ENCODE data around the gene GFI1B.

Gene GFI1B

DNA sequence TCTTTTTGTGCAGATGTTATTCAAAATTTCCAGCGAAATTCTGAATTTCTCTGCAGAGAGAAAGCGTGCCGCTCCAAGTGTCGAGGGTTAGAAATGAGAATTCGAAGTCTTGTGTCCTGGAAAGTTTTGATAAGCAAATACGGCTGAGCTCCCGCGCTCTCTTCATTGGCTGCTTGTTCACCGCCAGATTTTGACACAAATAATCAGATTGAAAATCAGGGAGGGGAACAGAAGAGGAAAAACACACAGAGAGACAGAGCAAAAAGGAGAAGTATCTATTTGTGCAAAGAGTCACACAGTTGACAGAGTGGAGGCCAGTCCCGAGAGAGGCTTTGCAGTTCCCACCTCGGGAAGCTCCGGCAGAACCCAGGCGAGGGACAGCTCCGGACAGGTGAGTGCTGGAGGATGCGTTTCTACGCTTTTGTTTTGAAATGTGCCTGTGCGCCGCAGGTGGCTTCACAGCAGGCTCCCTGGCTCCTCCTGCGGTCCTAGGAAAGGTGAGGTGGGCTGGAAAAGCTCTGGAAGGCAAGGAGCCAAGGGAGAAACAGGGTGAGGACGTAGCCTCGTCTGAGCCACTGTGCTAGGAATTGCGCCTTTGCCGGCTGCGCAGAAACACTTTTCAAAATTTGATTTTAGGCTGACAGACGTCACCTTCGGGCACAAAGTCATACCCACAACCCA is at the start of gene GFI1B:
Gene GFI1B, plus strand, starts transcription at position 244 of the 681 bp plus-strand sequence. CDS start 7,985 bp downstream, outside the sequence.
- in situ Hi-C loops (cut with MboI; ENCODE audit: low sequenced_read_pairs, unreplicated experiment): no loop called here
- TF ChIP-seq CTCF (IDR thresholded peaks at IDR 0.05; ENCODE audit: borderline replicate concordance, control extremely low read depth, extremely low read depth, insufficient read depth, missing control alignments): no peak
- no peak for DNase-seq (ENCODE audit: low spot score)

- in situ Hi-C loops (cut with MboI; ENCODE audit: low sequenced_read_pairs, unreplicated experiment): no loop called here
Observed at GRCh38 chr9:132931178-132931735, 47.2 kb upstream of the GFI1B start.

DNA sequence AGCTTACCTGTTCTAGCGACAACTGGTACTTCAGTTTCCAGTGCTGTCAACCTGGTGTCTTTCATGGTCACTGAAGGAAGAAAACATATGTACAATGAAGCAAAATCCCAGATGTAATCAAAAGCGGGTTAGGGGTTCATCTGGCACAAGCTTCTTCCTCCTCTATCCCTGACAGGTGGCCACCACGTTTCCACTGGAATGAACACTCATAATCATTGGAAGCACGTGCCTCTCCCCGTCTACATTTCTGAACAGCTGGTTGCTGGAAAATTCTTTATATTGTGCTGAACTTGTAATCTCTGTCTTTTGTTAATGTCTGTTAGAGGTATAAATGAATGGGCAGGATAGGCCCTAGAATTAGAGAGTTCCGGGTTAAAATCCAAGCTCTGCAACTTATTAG is 43.5 kb upstream of the GFI1B start:
- in situ Hi-C loops (cut with MboI; ENCODE audit: low sequenced_read_pairs, unreplicated experiment): no loop called here
- DNase-seq (ENCODE audit: low spot score): no peak
- no peak for TF ChIP-seq CTCF (IDR thresholded peaks at IDR 0.05; ENCODE audit: borderline replicate concordance, control extremely low read depth, extremely low read depth, insufficient read depth, missing control alignments)

More at GRCh38 chr9:132931178-132931735, 47.2 kb upstream of the GFI1B start:
- no peak for TF ChIP-seq CTCF (IDR thresholded peaks at IDR 0.05; ENCODE audit: borderline replicate concordance, control extremely low read depth, extremely low read depth, insufficient read depth, missing control alignments)
- DNase-seq (ENCODE audit: low spot score): no peak

- TF ChIP-seq CTCF (IDR thresholded peaks at IDR 0.05; ENCODE audit: borderline replicate concordance, control extremely low read depth, extremely low read depth, insufficient read depth, missing control alignments): no peak
- DNase-seq (ENCODE audit: low spot score): no peak
- in situ Hi-C loops (cut with MboI; ENCODE audit: low sequenced_read_pairs, unreplicated experiment): no loop called here
Observed at GRCh38 chr9:132937463-132937901, 41.0 kb upstream of the GFI1B start.

DNA sequence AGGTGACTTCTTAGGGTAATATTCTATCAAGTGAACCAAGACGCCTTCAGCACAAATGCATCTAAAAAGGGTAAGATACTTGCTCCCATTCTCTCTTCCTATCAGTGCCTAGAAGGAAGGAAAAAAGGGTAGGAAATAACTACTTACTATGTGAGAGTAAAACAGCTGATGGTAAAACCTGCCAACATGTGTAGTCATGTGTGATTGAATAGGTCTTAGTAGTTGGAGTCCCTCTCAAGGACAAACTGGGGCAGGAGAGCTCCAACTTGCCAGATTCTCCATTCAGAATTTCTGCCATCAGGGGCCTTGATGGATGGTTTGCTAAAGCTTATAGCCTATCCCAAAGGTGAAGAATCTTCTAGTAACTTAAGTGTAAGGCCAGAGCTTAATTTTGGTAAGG is 39.3 kb upstream of the GFI1B start:
- in situ Hi-C loops (cut with MboI; ENCODE audit: low sequenced_read_pairs, unreplicated experiment): no loop called here

More for the DNA sequence above, 39.3 kb upstream of the GFI1B start:
- no peak for DNase-seq (ENCODE audit: low spot score)
- TF ChIP-seq CTCF (IDR thresholded peaks at IDR 0.05; ENCODE audit: borderline replicate concordance, control extremely low read depth, extremely low read depth, insufficient read depth, missing control alignments): no peak
